H9 (cell line): ENCODE data around the gene CDC6. TPM values are rescaled to one million over a fixed set of nuclear protein-coding genes. Genes with fewer than 3 reads are reported as not detected.

Source experiments
- DNase-seq: peaks from one replicate; pipeline ENCODE4 v3.0.0-alpha.2; 2017
- H2AFZ ChIP-seq: one replicate; pipeline ENCODE4 v1.6.1; 2013; ENCODE audit warnings: mild to moderate bottlenecking, low read length, control low read depth, moderate library complexity
- H2AK5ac ChIP-seq: 2 replicates; pipeline ENCODE4 v1.6.1; 2013; ENCODE audit warnings: low read length, control low read depth, mixed read lengths; ENCODE audit not compliant: insufficient read length
- H2BK120ac ChIP-seq: one replicate; pipeline ENCODE4 v1.6.1; 2013; ENCODE audit warnings: low read depth, mild to moderate bottlenecking, low read length, control low read depth, inconsistent platforms; ENCODE audit not compliant: poor library complexity, severe bottlenecking
- H2BK12ac ChIP-seq: 2 replicates; pipeline ENCODE4 v1.6.1; 2013; ENCODE audit warnings: low read length, control low read depth, mixed read lengths, low read depth; ENCODE audit not compliant: insufficient read length
- H2BK15ac ChIP-seq: 2 replicates; pipeline ENCODE4 v1.6.1; 2013; ENCODE audit warnings: low read depth, low read length, control low read depth
- H2BK20ac ChIP-seq: one replicate; pipeline ENCODE4 v1.6.1; 2013; ENCODE audit warnings: low read depth, mild to moderate bottlenecking, low read length, control low read depth, inconsistent platforms; ENCODE audit not compliant: poor library complexity, severe bottlenecking
- H2BK5ac ChIP-seq: 2 replicates; pipeline ENCODE4 v1.6.1; 2013; ENCODE audit warnings: low read length, control low read depth, mixed read lengths; ENCODE audit not compliant: insufficient read length
- H3K14ac ChIP-seq: 2 replicates; pipeline ENCODE4 v1.6.1; 2013; ENCODE audit warnings: low read length, control low read depth; ENCODE audit not compliant: insufficient read depth
- H3K18ac ChIP-seq: 2 replicates; pipeline ENCODE4 v1.6.1; 2013; ENCODE audit warnings: low read depth, mild to moderate bottlenecking, mixed read lengths, low read length, control low read depth; ENCODE audit not compliant: insufficient read length
- H3K23ac ChIP-seq: 2 replicates; pipeline ENCODE4 v1.6.1; 2013; ENCODE audit warnings: low read length, control low read depth, mixed read lengths, low read depth; ENCODE audit not compliant: insufficient read length
- H3K23me2 ChIP-seq: 2 replicates; pipeline ENCODE4 v1.6.1; 2013; ENCODE audit warnings: low read depth, mild to moderate bottlenecking, mixed read lengths, low read length, control low read depth; ENCODE audit not compliant: insufficient read length, poor library complexity, severe bottlenecking
- H3K27ac ChIP-seq: 2 replicates; pipeline ENCODE4 v1.5.1; 2013; ENCODE audit warnings: low read length, control low read depth, mixed read lengths, low read depth; ENCODE audit not compliant: insufficient read length
- H3K27me3 ChIP-seq: 2 replicates; pipeline ENCODE4 v1.6.1; 2013; ENCODE audit warnings: low read length, control low read depth, inconsistent platforms; ENCODE audit not compliant: insufficient read depth
- H3K4ac ChIP-seq: 2 replicates; pipeline ENCODE4 v1.6.1; 2013; ENCODE audit warnings: low read depth, mild to moderate bottlenecking, control low read depth, inconsistent platforms, low read length, moderate library complexity
- H3K4me1 ChIP-seq: 2 replicates; pipeline ENCODE4 v1.6.1; 2013; ENCODE audit warnings: low read length, control low read depth, inconsistent platforms; ENCODE audit not compliant: insufficient read depth
- H3K4me2 ChIP-seq: 2 replicates; pipeline ENCODE4 v1.6.1; 2013; ENCODE audit warnings: low read length, control low read depth, mixed read lengths; ENCODE audit not compliant: insufficient read length, insufficient read depth
- H3K56ac ChIP-seq: 2 replicates; pipeline ENCODE4 v1.6.1; 2013; ENCODE audit warnings: low read depth, mild to moderate bottlenecking, mixed read lengths, low read length, control low read depth; ENCODE audit not compliant: insufficient read length
- H3K79me1 ChIP-seq: 2 replicates; pipeline ENCODE4 v1.6.1; 2013; ENCODE audit warnings: low read depth, mild to moderate bottlenecking, moderate library complexity, low read length, control low read depth, inconsistent platforms; ENCODE audit not compliant: insufficient read depth, poor library complexity, severe bottlenecking
- H3K79me2 ChIP-seq: 2 replicates; pipeline ENCODE4 v1.6.1; 2013; ENCODE audit warnings: low read length, control low read depth, inconsistent platforms; ENCODE audit not compliant: insufficient read depth
- H3K9ac ChIP-seq: 2 replicates; pipeline ENCODE4 v1.6.1; 2013; ENCODE audit warnings: low read length, control low read depth, mixed read lengths; ENCODE audit not compliant: insufficient read length; ENCODE audit errors: extremely low read depth
- H3K9me3 ChIP-seq: one replicate; pipeline ENCODE4 v1.6.1; 2013; ENCODE audit warnings: low read depth, low read length, inconsistent platforms; ENCODE audit not compliant: control insufficient read depth
- H3T11ph ChIP-seq: one replicate; pipeline ENCODE4 v1.6.1; 2013; ENCODE audit warnings: mild to moderate bottlenecking, low read length, control low read depth, inconsistent platforms
- H4K20me1 ChIP-seq: one replicate; pipeline ENCODE4 v1.6.1; 2013; ENCODE audit not compliant: control insufficient read depth, insufficient read length, insufficient read depth
- H4K5ac ChIP-seq: 2 replicates; pipeline ENCODE4 v1.6.1; 2013; ENCODE audit warnings: low read depth, mild to moderate bottlenecking, mixed read lengths, low read length, control low read depth; ENCODE audit not compliant: insufficient read length
- H4K8ac ChIP-seq: replicated peaks from 2 replicates; pipeline ENCODE4 v1.6.1; 2013; ENCODE audit warnings: low read length, control low read depth, mixed read lengths, low read depth; ENCODE audit not compliant: insufficient read length
- H4K91ac ChIP-seq: 2 replicates; pipeline ENCODE4 v1.6.1; 2013; ENCODE audit warnings: low read depth, mild to moderate bottlenecking, moderate library complexity, mixed read lengths, low read length, control low read depth; ENCODE audit not compliant: insufficient read length
- H3K27ac Mint-ChIP-seq, 3 experiments: 2 replicates in 2 of 3; 3 replicates in 1 of 3; pipeline ENCODE4 v1.8.0; 2020 to 2021; ENCODE audit warnings: mixed read lengths in 3 of 3, mild to moderate bottlenecking in 1 of 3, moderate library complexity in 1 of 3
- H3K27me3 Mint-ChIP-seq: 2 replicates; pipeline ENCODE4 v1.8.0; 2021; ENCODE audit warnings: low read depth, mild to moderate bottlenecking, moderate library complexity, mixed read lengths
- H3K36me3 Mint-ChIP-seq, 3 experiments: 2 replicates in 2 of 3; 3 replicates in 1 of 3; pipeline ENCODE4 v1.8.0; 2020 to 2021; ENCODE audit warnings: low read depth in 3 of 3, mixed read lengths in 3 of 3; ENCODE audit not compliant: insufficient read depth in 1 of 3
- H3K4me1 Mint-ChIP-seq, 2 experiments: 2 replicates each; pipeline ENCODE4 v1.8.0; 2020; ENCODE audit warnings: mixed read lengths in 2 of 2
- H3K4me3 Mint-ChIP-seq, 2 experiments: 2 replicates in 1 of 2; 3 replicates in 1 of 2; pipeline ENCODE4 v1.8.0; 2020 to 2021; ENCODE audit warnings: mild to moderate bottlenecking in 2 of 2, mixed read lengths in 2 of 2, moderate library complexity in 1 of 2
- H3K9me3 Mint-ChIP-seq, 2 experiments: 2 replicates in 1 of 2; 3 replicates in 1 of 2; pipeline ENCODE4 v1.8.0; 2020; ENCODE audit warnings: mild to moderate bottlenecking in 2 of 2, mixed read lengths in 2 of 2, moderate library complexity in 1 of 2
- CTCF ChIP-seq: fragments of 200-600 bp; sonication (generic); conservative IDR thresholded peaks from 3 replicates; pipeline ENCODE4 v1.8.0; 2021; ENCODE audit warnings: antibody characterized with exemption, mild to moderate bottlenecking
- WGBS: extraction: QIAGEN DNeasy Blood & Tissue Kit; methylation state at CpG from one replicate; pipeline ENCODE4 v1.1.7; 2013; ENCODE audit warnings: missing lambda C conversion rate, low lambda C conversion rate, mixed read lengths; ENCODE audit not compliant: insufficient read length; ENCODE audit errors: extremely low coverage; 5-methylcytosine and 5-hydroxymethylcytosine counted together
- total RNA-seq: library from RNA; stranded (reverse); gene quantifications from 2 replicates; pipeline ENCODE4 v1.2.1, GENCODE V29; 2021

Gene CDC6
- total RNA-seq, 1 experiment from 2014 or later: 131 TPM

GRCh38 chr17:40338941-40339649, 51.4 kb downstream of the CDC6 start:
- no peaks in the 10 kb centered on the region for H3K9me3 Mint-ChIP-seq
- H4K8ac ChIP-seq: no peak overlapping the region
- peaks cover 10% of the 10 kb centered on the region for H3K4me1 ChIP-seq
- no peak overlapping the region for H3K27ac Mint-ChIP-seq
- H3K4me1 Mint-ChIP-seq: peaks cover 27 to 34% of the 10 kb centered on the region in 2 experiments
- H3K9ac ChIP-seq: no peak overlapping the region
- H2BK120ac ChIP-seq: no peak overlapping the region
- H3K23me2 ChIP-seq: peaks cover 14% of the 10 kb centered on the region
- no peak overlapping the region for H3K27ac ChIP-seq
- no peak overlapping the region for H3K4me3 Mint-ChIP-seq
- TF ChIP-seq CTCF: no peak
- no peak overlapping the region for H3K4ac ChIP-seq
- no peak overlapping the region for H3K18ac ChIP-seq
- no peak overlapping the region for H3K14ac ChIP-seq
- no peak overlapping the region for H2AK5ac ChIP-seq
- no peak for DNase-seq
- peaks cover 0 to 6% (median 6%) of the 10 kb centered on the region in 3 experiments; a peak in 4 of 7 replicates for H3K36me3 Mint-ChIP-seq
- no peak overlapping the region for H3K56ac ChIP-seq
- H2AFZ ChIP-seq: no peak overlapping the region
- H2BK5ac ChIP-seq: no peak overlapping the region
- no peaks in the 10 kb centered on the region for H3K9me3 ChIP-seq
- H3K4me2 ChIP-seq: no peak overlapping the region
- WGBS: no CpG with 5 or more reads among the region's 13 CpGs
- no peak overlapping the region for H2BK20ac ChIP-seq
- H2BK12ac ChIP-seq: no peak overlapping the region
- no peak overlapping the region for H2BK15ac ChIP-seq
- no peak overlapping the region for H3K23ac ChIP-seq
- H3K27me3 Mint-ChIP-seq: peaks cover 92% of the 10 kb centered on the region
- peaks cover 3% of the 10 kb centered on the region for H4K20me1 ChIP-seq
- no peak overlapping the region for H3T11ph ChIP-seq
- H3K27me3 ChIP-seq: peaks cover 14% of the 10 kb centered on the region; the same call in 1 of the 2 replicates
- H3K79me1 ChIP-seq: no peaks in the 10 kb centered on the region
- H3K79me2 ChIP-seq: no peaks in the 10 kb centered on the region
- H4K91ac ChIP-seq: no peak overlapping the region
- H4K5ac ChIP-seq: no peak overlapping the region
